Lung (tissue), 12 donors: ENCODE data around the gene SLC30A7. TPM values are rescaled to one million over a fixed set of nuclear protein-coding genes. Genes with fewer than 3 reads are reported as not detected.

Source experiments
- ATAC-seq: fragments of 200-7000 bp; cut with Tn5 transposase; one replicate; pipeline ENCODE4 v1.9.1; 2020; ENCODE audit warnings: moderate number of reproducible peaks; ENCODE audit not compliant: insufficient read depth, low FRiP score
- DNase-seq, 3 donors: peaks; one replicate each; pipeline ENCODE4 v3.0.0-alpha.2; 2013 to 2017
- H3K27ac ChIP-seq, 2 donors: one replicate each; pipeline ENCODE4 v1.5.1; 2013; ENCODE audit warnings: mild to moderate bottlenecking in 2 of 2, moderate library complexity in 2 of 2, control low read depth in 1 of 2, inconsistent platforms in 1 of 2, low read depth in 1 of 2, low read length in 1 of 2
- H3K27me3 ChIP-seq, 3 donors: one replicate each; pipeline ENCODE4 v1.5.1; 2013; ENCODE audit warnings: low read length in 2 of 3; ENCODE audit not compliant: control insufficient read depth in 3 of 3, insufficient read depth in 3 of 3
- H3K36me3 ChIP-seq, 4 donors: one replicate each; pipeline ENCODE4 v1.5.1; 2013; ENCODE audit warnings: low read length in 4 of 4, mild to moderate bottlenecking in 1 of 4, moderate library complexity in 1 of 4; ENCODE audit not compliant: control insufficient read depth in 4 of 4, insufficient read depth in 4 of 4
- H3K4me1 ChIP-seq, 5 donors: one replicate each; pipeline ENCODE4 v1.5.1; 2013; ENCODE audit warnings: low read length in 5 of 5, mild to moderate bottlenecking in 2 of 5, moderate library complexity in 1 of 5; ENCODE audit not compliant: control insufficient read depth in 5 of 5, insufficient read depth in 5 of 5
- H3K4me3 ChIP-seq: one replicate; pipeline ENCODE4 v1.5.1; 2013; ENCODE audit warnings: mild to moderate bottlenecking, control low read depth, moderate library complexity
- H3K9ac ChIP-seq, 2 donors: one replicate each; pipeline ENCODE4 v1.5.1; 2013; ENCODE audit warnings: low read length in 2 of 2, control low read depth in 1 of 2; ENCODE audit not compliant: insufficient read depth in 1 of 2
- H3K9me3 ChIP-seq, 4 donors: one replicate each; pipeline ENCODE4 v1.5.1; 2013; ENCODE audit warnings: low read length in 3 of 4, mild to moderate bottlenecking in 1 of 4, moderate library complexity in 1 of 4; ENCODE audit not compliant: control insufficient read depth in 4 of 4, insufficient read depth in 3 of 4
- WGBS, 2 donors: extraction: QIAGEN DNeasy Blood & Tissue Kit; methylation state at CpG; one replicate each; pipeline ENCODE4 v1.1.7; 2013; 5-methylcytosine and 5-hydroxymethylcytosine counted together
- polyA plus RNA-seq, 2 donors: library from polyadenylated mRNA; stranded (reverse); fragments of 200-250 nt; gene quantifications; one replicate each; pipeline ENCODE4 v1.2.1, GENCODE V29; 2013
- total RNA-seq, 2 donors: library from RNA; depleted of rRNA in 1 of 2; stranded (reverse); fragments of >200 nt in 1 of 2; gene quantifications; one replicate each; pipeline ENCODE4 v1.2.1, GENCODE V29; 2014 to 2021
- TF ChIP-seq, protein P1 (sequence below): IDR thresholded peaks from 2 replicates; pipeline ENCODE4 v1.5.1; 2012; ENCODE audit warnings: mild to moderate bottlenecking; ENCODE audit errors: control extremely low read depth, extremely low read depth
- donor health status: control.
- donor health status: control.
- donor health status: Bipolar disorder and iron deficiency.
- donor health status: healthy.
- donor health status: DM: yes; HTN: yes; CAD: no.

Gene SLC30A7
- total and polyA plus RNA-seq, 4 donors: 7.6 to 33.9 (median 19.6) TPM

DNA sequence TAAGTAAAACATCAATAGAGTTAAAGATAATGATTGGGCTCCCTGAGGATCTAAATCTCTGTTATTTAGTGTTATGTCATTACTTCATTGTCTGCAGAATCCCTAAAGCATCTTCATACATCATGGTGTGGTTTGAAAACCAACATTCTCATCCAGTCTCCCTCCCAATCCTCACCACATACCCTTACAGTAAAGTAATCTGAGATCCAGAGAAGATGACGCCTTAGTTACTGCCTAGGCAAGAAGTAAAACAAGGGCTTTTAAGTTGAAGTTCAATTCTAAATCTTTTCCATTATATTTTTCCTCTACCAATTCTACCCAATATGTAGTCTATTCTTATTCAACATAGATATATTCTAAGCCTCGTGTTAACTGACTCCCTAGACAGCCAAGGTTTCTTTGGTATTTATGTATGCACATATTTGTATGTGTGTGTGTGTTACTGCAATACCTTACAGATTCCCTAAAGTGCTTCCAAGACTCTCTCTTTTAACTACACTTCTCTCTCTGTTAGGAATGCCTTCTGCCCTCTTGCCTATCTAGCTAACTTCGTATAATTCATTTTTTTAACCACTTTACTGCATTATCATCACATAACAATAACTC lies 112.4 kb downstream of the SLC30A7 start:
- WGBS, 2 donors: 88 to 90% methylated on average over 3 of the region's 3 CpGs
- no peaks in the 10 kb centered on the region for H3K27me3 ChIP-seq
- TF ChIP-seq, protein P1, sequence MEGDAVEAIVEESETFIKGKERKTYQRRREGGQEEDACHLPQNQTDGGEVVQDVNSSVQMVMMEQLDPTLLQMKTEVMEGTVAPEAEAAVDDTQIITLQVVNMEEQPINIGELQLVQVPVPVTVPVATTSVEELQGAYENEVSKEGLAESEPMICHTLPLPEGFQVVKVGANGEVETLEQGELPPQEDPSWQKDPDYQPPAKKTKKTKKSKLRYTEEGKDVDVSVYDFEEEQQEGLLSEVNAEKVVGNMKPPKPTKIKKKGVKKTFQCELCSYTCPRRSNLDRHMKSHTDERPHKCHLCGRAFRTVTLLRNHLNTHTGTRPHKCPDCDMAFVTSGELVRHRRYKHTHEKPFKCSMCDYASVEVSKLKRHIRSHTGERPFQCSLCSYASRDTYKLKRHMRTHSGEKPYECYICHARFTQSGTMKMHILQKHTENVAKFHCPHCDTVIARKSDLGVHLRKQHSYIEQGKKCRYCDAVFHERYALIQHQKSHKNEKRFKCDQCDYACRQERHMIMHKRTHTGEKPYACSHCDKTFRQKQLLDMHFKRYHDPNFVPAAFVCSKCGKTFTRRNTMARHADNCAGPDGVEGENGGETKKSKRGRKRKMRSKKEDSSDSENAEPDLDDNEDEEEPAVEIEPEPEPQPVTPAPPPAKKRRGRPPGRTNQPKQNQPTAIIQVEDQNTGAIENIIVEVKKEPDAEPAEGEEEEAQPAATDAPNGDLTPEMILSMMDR: no peak
- no peak overlapping the region for H3K4me3 ChIP-seq
- H3K9ac ChIP-seq: no peak overlapping the region
- peaks cover 0 to 38% (median 11%) of the 10 kb centered on the region in 5 donors for H3K4me1 ChIP-seq
- H3K27ac ChIP-seq: no peak overlapping the region
- ATAC-seq (no peak), DNase-seq (peak in 1 of 3 donors; percentile 18)
- no peaks in the 10 kb centered on the region for H3K9me3 ChIP-seq
- H3K36me3 ChIP-seq: peaks cover 0 to 7% (median 2%) of the 10 kb centered on the region in 4 donors

DNA sequence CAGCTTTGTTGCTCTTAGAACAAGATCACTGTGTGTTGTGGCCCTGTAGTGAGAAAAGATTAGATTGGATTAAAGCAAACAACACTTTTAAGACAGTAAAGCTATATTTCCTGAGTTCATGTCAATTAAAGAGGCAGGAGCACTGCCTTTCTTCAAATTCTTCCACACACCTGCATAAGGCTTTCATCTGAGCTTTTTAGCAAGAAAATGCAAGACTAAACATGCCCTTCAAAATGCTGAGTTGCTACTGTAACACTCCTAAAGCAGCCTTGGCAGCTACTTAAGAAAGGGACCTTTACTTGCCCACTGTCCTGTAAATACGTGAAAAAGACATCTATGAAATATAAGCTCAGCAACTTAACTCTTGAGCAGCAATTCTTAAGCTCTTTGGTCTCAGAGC lies 117.9 kb downstream of the SLC30A7 start:
- WGBS, 2 donors: 80 to 95% methylated on average over 1 of the region's 1 CpG
- Histone ChIP-seq H3K9ac (no peak overlapping the region), H3K27me3 (no peaks in the 10 kb centered on the region), H3K36me3 (peaks cover 0 to 12% (median 5%) of the 10 kb centered on the region in 4 donors), H3K9me3 (no peaks in the 10 kb centered on the region), H3K4me1 (peaks cover 0 to 6% (median 0%) of the 10 kb centered on the region in 5 donors), H3K27ac (no peak overlapping the region), H3K4me3 (no peak overlapping the region)
- no peak for ATAC-seq
- DNase-seq: no peak
- TF ChIP-seq, protein P1: no peak

DNA sequence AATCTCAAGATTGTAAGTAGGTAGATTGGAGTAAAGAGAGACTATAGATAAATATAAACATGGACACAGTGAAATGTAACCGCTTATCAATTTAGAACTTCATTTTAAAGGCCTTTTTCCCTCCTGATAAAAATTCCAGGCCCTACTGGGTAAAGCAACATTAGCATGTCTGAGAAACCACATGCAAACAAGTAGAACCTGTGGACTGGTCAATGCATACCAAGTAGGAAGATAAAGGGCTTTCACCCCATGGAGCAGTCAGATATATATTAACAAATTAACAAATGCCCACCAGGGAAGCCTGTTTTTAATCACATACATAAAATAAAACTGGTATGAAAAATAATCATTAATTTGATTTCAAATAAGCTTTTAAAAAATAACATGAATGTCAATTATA lies 121.6 kb downstream of the SLC30A7 start:
- TF ChIP-seq, protein P1: no peak
- Histone ChIP-seq H3K27ac (no peak overlapping the region), H3K9me3 (peaks cover 0 to 2% (median 0%) of the 10 kb centered on the region in 4 donors), H3K4me1 (peaks cover 0 to 15% (median 0%) of the 10 kb centered on the region in 5 donors), H3K36me3 (peaks cover 0 to 18% (median 6%) of the 10 kb centered on the region in 4 donors), H3K4me3 (no peak overlapping the region), H3K9ac (no peak overlapping the region), H3K27me3 (no peaks in the 10 kb centered on the region)
- WGBS, 2 donors: 100% methylated on average over 1 of the region's 1 CpG
- DNase-seq (no peak), ATAC-seq (no peak)
